Activated naive CD4-positive, alpha-beta T cell treated with anti-CD3 and anti-CD28 coated beads, Interleukin-2, amount 50 U/mL, for 24 hours (primary cell): Measurements from ENCODE around the gene SLC12A9.

Source experiments
- H3K27ac Mint-ChIP-seq: one replicate; pipeline ENCODE4 v1.8.0; 2021; ENCODE audit warnings: mild to moderate bottlenecking, mixed read lengths
- H3K27me3 Mint-ChIP-seq: one replicate; pipeline ENCODE4 v1.8.0; 2021; ENCODE audit warnings: mixed read lengths
- H3K36me3 Mint-ChIP-seq: one replicate; pipeline ENCODE4 v1.8.0; 2021; ENCODE audit warnings: mixed read lengths
- H3K4me1 Mint-ChIP-seq: one replicate; pipeline ENCODE4 v1.8.0; 2021; ENCODE audit warnings: mixed read lengths
- H3K4me3 Mint-ChIP-seq: one replicate; pipeline ENCODE4 v1.8.0; 2021; ENCODE audit warnings: mild to moderate bottlenecking, mixed read lengths
- H3K9me3 Mint-ChIP-seq: one replicate; pipeline ENCODE4 v1.8.0; 2021; ENCODE audit warnings: mixed read lengths

SLC12A9 gene

DNA sequence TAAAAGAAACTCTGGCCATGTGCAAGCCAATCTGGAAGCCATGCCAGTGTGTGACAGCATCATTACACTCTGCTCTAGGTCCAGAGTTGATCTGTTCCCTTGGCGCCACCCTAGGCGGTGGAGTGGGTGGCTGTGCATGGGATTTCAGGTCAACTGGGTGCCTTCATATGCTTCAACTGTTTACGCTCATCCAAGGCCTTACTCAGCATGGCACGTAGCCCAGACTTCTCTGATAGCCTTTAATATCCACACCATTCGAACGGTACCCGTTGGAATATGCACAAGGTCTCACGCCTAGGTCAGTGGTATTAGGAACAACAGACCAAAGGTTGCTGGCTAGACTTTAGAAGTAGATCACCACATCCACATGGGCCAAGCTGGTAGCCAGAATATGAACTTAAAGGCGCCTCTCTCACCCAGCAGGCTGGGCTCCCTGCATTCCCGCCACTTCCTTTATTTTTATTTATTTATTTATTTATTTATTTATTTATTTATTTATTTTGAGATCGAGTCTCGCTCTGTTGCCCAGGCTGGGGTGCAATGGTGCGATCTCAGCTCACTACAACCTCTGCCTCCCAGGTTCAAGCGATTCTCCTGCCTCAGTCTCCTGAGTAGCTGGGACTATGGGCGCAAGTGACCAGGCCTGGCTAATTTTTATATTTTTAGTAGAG lies 61.8 kb downstream of the SLC12A9 start:
- Mint-ChIP-seq H3K4me1 (no peaks in the 10 kb centered on the region), H3K36me3 (no peaks in the 10 kb centered on the region), H3K4me3 (no peak overlapping the region), H3K9me3 (no peaks in the 10 kb centered on the region), H3K27me3 (peaks cover 4% of the 10 kb centered on the region), H3K27ac (no peak overlapping the region)

DNA sequence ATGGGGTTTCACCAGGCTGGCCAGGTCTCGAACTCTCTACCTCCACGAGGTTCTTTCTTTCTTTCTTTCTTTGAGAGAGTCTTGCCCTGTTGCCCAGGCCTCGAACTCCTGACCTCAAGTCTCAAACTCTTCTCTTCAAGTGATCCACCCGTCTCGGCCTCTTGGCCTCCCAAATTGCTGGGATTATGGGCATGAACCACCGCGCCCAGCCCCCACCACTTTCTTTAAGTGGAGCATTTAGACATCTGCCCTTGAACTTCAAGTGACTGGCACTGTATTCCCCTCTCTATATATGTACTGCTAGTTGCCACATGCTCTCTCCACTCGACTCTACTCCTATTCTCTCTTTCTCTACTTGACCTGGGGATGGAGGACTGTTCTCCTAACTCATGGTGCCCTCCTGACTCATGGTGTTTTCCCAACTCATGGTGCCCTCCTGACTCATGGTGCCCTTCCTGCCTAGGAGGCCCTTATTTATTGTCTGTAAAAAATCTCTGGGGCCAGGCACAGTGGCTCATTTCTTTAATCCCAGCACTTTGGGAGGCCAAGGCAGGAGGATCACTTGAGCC lies 62.5 kb downstream of the SLC12A9 start:
- no peaks in the 10 kb centered on the region for H3K9me3 Mint-ChIP-seq
- H3K27ac Mint-ChIP-seq: no peak overlapping the region
- H3K27me3 Mint-ChIP-seq: peaks cover 4% of the 10 kb centered on the region
- no peak overlapping the region for H3K4me3 Mint-ChIP-seq
- no peaks in the 10 kb centered on the region for H3K36me3 Mint-ChIP-seq
- no peaks in the 10 kb centered on the region for H3K4me1 Mint-ChIP-seq
